Neural progenitor cell (in vitro differentiated cells): ENCODE data around the gene RGPD5.
"Not testable (repeated sequence)": the region's sequence is repeated elsewhere in the genome, so short reads cannot be mapped to it uniquely, and the experiment has no call there.

Source experiments
- EZH2 ChIP-seq: fragments of 200-600 bp; sonication (generic); IDR thresholded peaks from 2 replicates; pipeline ENCODE4 v1.6.1; 2017; ENCODE audit warnings: antibody characterized with exemption, mild to moderate bottlenecking, moderate library complexity
- EZH2phosphoT487 ChIP-seq: fragments of 200-600 bp; sonication (generic); IDR thresholded peaks from 2 replicates; pipeline ENCODE4 v1.6.1; 2017; ENCODE audit warnings: antibody characterized with exemption
- TF ChIP-seq, protein P1 (sequence below): fragments of 200-600 bp; sonication (generic); IDR thresholded peaks from 2 replicates; pipeline ENCODE4 v1.5.1; 2017; ENCODE audit warnings: antibody characterized with exemption, mild to moderate bottlenecking

DNA sequence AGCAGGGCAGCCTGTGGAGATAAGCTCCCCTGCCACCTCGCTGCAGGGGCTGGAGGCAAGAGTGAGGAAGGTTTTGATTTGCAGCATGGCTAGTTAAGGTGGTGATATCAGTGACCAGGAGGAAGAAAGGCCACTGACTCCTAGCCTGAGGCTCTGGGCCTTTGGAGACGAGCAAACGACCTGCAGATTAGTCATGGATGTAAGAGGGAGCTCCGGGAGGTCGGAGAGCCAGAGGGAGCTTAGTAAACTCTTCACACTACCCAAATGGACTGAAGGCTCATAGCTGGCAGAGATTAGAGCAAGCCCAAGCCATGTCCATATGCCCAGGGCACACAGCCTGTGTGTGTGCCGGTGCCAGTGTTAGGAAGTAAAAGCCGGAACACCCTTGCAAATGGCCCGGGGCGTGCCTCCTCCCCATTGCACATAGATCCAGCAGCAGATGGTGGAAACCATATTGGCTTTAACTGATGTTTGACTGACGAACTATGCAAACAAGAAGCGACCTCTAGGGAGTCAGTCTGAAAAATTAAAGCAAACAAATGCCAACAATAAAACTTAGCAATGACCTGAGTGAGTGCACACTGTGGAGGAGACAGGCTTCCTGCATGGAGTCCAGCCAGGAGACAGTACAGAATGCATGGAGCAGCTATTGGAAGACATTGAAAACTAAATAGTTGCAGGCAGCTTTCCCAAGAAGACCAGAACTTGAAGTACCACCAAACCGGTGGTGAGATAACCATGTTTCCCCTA is 2.4 kb upstream of the RGPD5 start:
- TF ChIP-seq, protein P1, sequence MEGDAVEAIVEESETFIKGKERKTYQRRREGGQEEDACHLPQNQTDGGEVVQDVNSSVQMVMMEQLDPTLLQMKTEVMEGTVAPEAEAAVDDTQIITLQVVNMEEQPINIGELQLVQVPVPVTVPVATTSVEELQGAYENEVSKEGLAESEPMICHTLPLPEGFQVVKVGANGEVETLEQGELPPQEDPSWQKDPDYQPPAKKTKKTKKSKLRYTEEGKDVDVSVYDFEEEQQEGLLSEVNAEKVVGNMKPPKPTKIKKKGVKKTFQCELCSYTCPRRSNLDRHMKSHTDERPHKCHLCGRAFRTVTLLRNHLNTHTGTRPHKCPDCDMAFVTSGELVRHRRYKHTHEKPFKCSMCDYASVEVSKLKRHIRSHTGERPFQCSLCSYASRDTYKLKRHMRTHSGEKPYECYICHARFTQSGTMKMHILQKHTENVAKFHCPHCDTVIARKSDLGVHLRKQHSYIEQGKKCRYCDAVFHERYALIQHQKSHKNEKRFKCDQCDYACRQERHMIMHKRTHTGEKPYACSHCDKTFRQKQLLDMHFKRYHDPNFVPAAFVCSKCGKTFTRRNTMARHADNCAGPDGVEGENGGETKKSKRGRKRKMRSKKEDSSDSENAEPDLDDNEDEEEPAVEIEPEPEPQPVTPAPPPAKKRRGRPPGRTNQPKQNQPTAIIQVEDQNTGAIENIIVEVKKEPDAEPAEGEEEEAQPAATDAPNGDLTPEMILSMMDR, result not testable (repeated sequence)
- not testable (repeated sequence) for TF ChIP-seq EZH2, EZH2phosphoT487
